Uterus (tissue), 4 donors: ENCODE measurements around the gene SCAMP4. TPM values are rescaled to one million over a fixed set of nuclear protein-coding genes. Genes with fewer than 3 reads are reported as not detected.

Experiments
- DNase-seq, 2 donors: peaks; one replicate each; pipeline ENCODE4 v3.0.0-alpha.2; 2019 to 2020
- H3K27ac ChIP-seq, 2 donors: fragments of 200-600 bp; sonication (generic); 1 replicate in 1 of 2; 2 replicates in 1 of 2; pipeline ENCODE4 v1.5.1; 2016 to 2018
- H3K27me3 ChIP-seq, 2 donors: fragments of 200-600 bp; sonication (generic); one replicate each; pipeline ENCODE4 v1.5.1; 2018 to 2019; ENCODE audit warnings: control low read depth in 1 of 2
- H3K36me3 ChIP-seq, 2 donors: fragments of 200-600 bp; sonication (generic); one replicate each; pipeline ENCODE4 v1.5.1; 2019; ENCODE audit warnings: control low read depth in 1 of 2
- H3K4me1 ChIP-seq, 2 donors: fragments of 200-600 bp; sonication (generic); one replicate each; pipeline ENCODE4 v1.5.1; 2018 to 2019; ENCODE audit warnings: control low read depth in 1 of 2
- H3K4me3 ChIP-seq, 2 donors: fragments of 200-600 bp; sonication (generic); 1 replicate in 1 of 2; 2 replicates in 1 of 2; pipeline ENCODE4 v1.5.1; 2018 to 2019; ENCODE audit warnings: mild to moderate bottlenecking in 1 of 2
- H3K9me3 ChIP-seq, 2 donors: fragments of 200-600 bp; sonication (generic); one replicate each; pipeline ENCODE4 v1.5.1; 2019; ENCODE audit warnings: control low read depth in 1 of 2
- POLR2A ChIP-seq, 2 donors: fragments of 450-650 bp; IDR thresholded peaks; one replicate each; pipeline ENCODE4 v1.6.1; 2016; ENCODE audit warnings: antibody characterized with exemption in 2 of 2, mild to moderate bottlenecking in 1 of 2, moderate library complexity in 1 of 2
- intact Hi-C: fragments of 100-400 bp; cut with DNase I; formaldehyde crosslinking; loops from one replicate; pipeline ENCODE4 v1.15.1; 2023; ENCODE audit warnings: low total_unique reads
- total RNA-seq, 4 donors: library from RNA; depleted of rRNA in 3 of 4; stranded (reverse); fragments of >200 nt in 3 of 4; gene quantifications; one replicate each; pipeline versions ENCODE4 v1.1.0 to v1.2.4, GENCODE V29; 2014 to 2023
- TF ChIP-seq, protein P1 (sequence below), 4 experiments: fragments of 200-600 bp in 2 of 4; fragments of 450-650 bp in 2 of 4; sonication (generic) in 2 of 4; IDR thresholded peaks; one replicate each; pipeline ENCODE4 v1.5.1; 2016 to 2019; ENCODE audit warnings: antibody characterized with exemption in 4 of 4, mild to moderate bottlenecking in 2 of 4, moderate library complexity in 1 of 4
- donor health status: DM: yes; HTN: yes; CAD: no.

Gene SCAMP4
- 10 to 100 TPM in 3 of 4 donors, 1 to 10 TPM in 1; 9.5 to 68.9 (median 28.0) TPM for total RNA-seq

GRCh38 chr19:1905110-1905862, at the start of gene SCAMP4, which contains the start of gene ADAT3:
SCAMP4 (plus strand) TSS chr19:1905399; CDS start chr19:1915020, 9,621 bp downstream.
ADAT3 (plus strand) TSS chr19:1905399; CDS start chr19:1912048, 6,649 bp downstream.
- DNase-seq, result peak; percentile 99
- Histone ChIP-seq H3K4me3 (peak within 1 kb of the TSS; percentile 42 to 65), H3K36me3 (no peaks in the 10 kb centered on the region), H3K27me3 (no peaks in the 10 kb centered on the region), H3K4me1 (peaks cover 0 to 7% of the 10 kb centered on the region in 2 donors), H3K27ac (peak within 1 kb of the TSS; percentile 81 to 86), H3K9me3 (no peaks in the 10 kb centered on the region)
- TF ChIP-seq POLR2A (IDR thresholded peaks at IDR 0.05), result peak; percentile 55 to 92
- TF ChIP-seq, protein P1, sequence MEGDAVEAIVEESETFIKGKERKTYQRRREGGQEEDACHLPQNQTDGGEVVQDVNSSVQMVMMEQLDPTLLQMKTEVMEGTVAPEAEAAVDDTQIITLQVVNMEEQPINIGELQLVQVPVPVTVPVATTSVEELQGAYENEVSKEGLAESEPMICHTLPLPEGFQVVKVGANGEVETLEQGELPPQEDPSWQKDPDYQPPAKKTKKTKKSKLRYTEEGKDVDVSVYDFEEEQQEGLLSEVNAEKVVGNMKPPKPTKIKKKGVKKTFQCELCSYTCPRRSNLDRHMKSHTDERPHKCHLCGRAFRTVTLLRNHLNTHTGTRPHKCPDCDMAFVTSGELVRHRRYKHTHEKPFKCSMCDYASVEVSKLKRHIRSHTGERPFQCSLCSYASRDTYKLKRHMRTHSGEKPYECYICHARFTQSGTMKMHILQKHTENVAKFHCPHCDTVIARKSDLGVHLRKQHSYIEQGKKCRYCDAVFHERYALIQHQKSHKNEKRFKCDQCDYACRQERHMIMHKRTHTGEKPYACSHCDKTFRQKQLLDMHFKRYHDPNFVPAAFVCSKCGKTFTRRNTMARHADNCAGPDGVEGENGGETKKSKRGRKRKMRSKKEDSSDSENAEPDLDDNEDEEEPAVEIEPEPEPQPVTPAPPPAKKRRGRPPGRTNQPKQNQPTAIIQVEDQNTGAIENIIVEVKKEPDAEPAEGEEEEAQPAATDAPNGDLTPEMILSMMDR (IDR thresholded peaks at IDR 0.05), result peak in 1 of 4 experiments; percentile 31
- intact Hi-C loops, result no loop called here

- intact Hi-C loops, result no loop called here
- DNase-seq, result no peak
- Histone ChIP-seq H3K4me1 (peaks cover 0 to 32% of the 10 kb centered on the region in 2 donors), H3K27me3 (no peaks in the 10 kb centered on the region), H3K9me3 (no peaks in the 10 kb centered on the region), H3K36me3 (no peaks in the 10 kb centered on the region), H3K27ac (peak overlapping the region; percentile 60 to 70), H3K4me3 (no peak overlapping the region)
- no peak for TF ChIP-seq POLR2A (IDR thresholded peaks at IDR 0.05)
- TF ChIP-seq, protein P1 (IDR thresholded peaks at IDR 0.05), result no peak
Measured at GRCh38 chr19:1855828-1856255, 49.4 kb upstream of the SCAMP4 start.

DNA sequence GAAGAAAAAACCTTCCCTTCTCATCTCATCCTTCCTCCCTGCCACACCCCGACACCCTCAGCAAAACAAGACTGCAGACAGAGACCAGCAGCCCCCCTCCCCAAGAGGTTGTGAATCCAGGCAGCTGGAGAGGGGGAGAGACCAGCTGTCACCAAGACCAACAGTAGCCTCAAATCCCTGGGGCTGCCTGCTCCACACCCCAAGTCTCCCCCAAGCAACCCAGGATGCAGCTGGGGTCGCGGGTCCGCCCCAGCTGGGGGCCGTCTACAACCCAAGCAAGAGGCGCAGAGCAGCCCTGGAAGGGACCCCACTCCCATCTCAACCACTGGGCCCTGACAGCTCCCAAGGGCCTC, 48.9 kb upstream of the SCAMP4 start:
- no peaks in the 10 kb centered on the region for H3K27me3 ChIP-seq
- H3K36me3 ChIP-seq, result no peaks in the 10 kb centered on the region
- H3K4me1 ChIP-seq, result peaks cover 0 to 37% of the 10 kb centered on the region in 2 donors
- H3K4me3 ChIP-seq, result no peak overlapping the region
- no peaks in the 10 kb centered on the region for H3K9me3 ChIP-seq
- intact Hi-C loops, result no loop called here
- H3K27ac ChIP-seq, result peak overlapping the region; percentile 60 to 70
- DNase-seq, result no peak
- TF ChIP-seq, protein P1 (IDR thresholded peaks at IDR 0.05), result no peak
- no peak for TF ChIP-seq POLR2A (IDR thresholded peaks at IDR 0.05)

GRCh38 chr19:1856698-1857603, 48.2 kb upstream of the SCAMP4 start:
- Histone ChIP-seq H3K4me1 (peaks cover 0 to 38% of the 10 kb centered on the region in 2 donors), H3K27me3 (no peaks in the 10 kb centered on the region), H3K9me3 (no peaks in the 10 kb centered on the region), H3K27ac (peak overlapping the region; percentile 60 to 70), H3K36me3 (no peaks in the 10 kb centered on the region), H3K4me3 (peak overlapping the region; percentile 24 to 30)
- DNase-seq, result peak; percentile 73 to 76
- no peak for TF ChIP-seq POLR2A (IDR thresholded peaks at IDR 0.05)
- TF ChIP-seq, protein P1 (IDR thresholded peaks at IDR 0.05), result no peak
- intact Hi-C loops, result no loop called here
